Measurements from ENCODE around the gene INSL4. TPM values are rescaled to one million over a fixed set of nuclear protein-coding genes. Genes with fewer than 3 reads are reported as not detected.

INSL4 gene
- total RNA-seq, 2 donors from 2014 or later: not detected

- H3K9me3 ChIP-seq: no peaks in the 10 kb centered on the region
- 84 to 91% methylated on average over 2 of the region's 2 CpGs for WGBS, 2 donors
- no peak for DNase-seq
- no peaks in the 10 kb centered on the region for H3K36me3 ChIP-seq (replicated peaks in 1 of 2; ENCODE audit: insufficient read depth in 1 of 2, low read depth in 2 of 2)
- no peak for ATAC-seq
- H3K4me3 ChIP-seq: no peak overlapping the region
- H3K4me1 ChIP-seq: no peaks in the 10 kb centered on the region
- H3K27me3 ChIP-seq: peaks cover 0 to 3% of the 10 kb centered on the region in 2 donors
- TF ChIP-seq POLR2A (IDR thresholded peaks at IDR 0.05): no peak
- no peak for TF ChIP-seq CTCF (IDR thresholded peaks at IDR 0.05)
- H3K27ac ChIP-seq: no peak overlapping the region
- intact Hi-C loops (cut with DNase I): loop anchor here (10.0 kb wide), 1 partner anchor 60 kb away; no protein-coding TSS in a partner anchor
These were observed 43.6 kb downstream of the INSL4 start for GRCh38 chr9:5274770-5275169.

DNA sequence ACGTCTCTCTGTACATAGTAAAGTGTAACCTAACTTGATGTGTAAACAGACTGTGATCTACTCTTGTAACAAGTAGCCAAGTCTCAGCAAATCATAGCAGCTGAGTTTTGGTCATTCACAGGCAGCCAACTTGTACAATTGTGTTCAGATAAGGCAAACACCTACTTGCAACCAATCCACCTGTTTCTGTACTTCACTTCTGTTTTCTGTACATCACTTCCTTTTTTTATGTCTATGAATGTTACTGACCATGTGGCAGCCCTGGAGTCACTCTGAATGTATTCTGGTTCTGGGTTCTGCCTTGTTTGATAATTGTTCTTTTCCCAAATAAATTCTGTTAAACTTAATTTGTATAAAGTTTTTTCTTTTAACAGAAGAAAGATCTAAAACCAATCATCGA is 47.3 kb downstream of the INSL4 start:
- no peaks in the 10 kb centered on the region for H3K9me3 ChIP-seq
- WGBS, 2 donors: 47 to 53% methylated on average over 2 of the region's 2 CpGs
- no peak overlapping the region for H3K4me3 ChIP-seq
- intact Hi-C loops (cut with DNase I): loop anchor here (10.0 kb wide), 1 partner anchor 64 kb away; no protein-coding TSS in a partner anchor
- no peaks in the 10 kb centered on the region for H3K36me3 ChIP-seq (replicated peaks in 1 of 2; ENCODE audit: insufficient read depth in 1 of 2, low read depth in 2 of 2)
- no peaks in the 10 kb centered on the region for H3K4me1 ChIP-seq
- DNase-seq (no peak), ATAC-seq (no peak)
- TF ChIP-seq POLR2A (IDR thresholded peaks at IDR 0.05) (no peak), CTCF (IDR thresholded peaks at IDR 0.05) (no peak)
- H3K27ac ChIP-seq: no peak overlapping the region
- peaks cover 0 to 3% of the 10 kb centered on the region in 2 donors for H3K27me3 ChIP-seq

Small RNA genes within 50 kb of the gene (small RNA-seq; reads per million reads assigned to genes)
- not detected for gene AL133547.1

Other genes starting within 250 kb of the INSL4 start
- gene JAK2, start 246.1 kb upstream of the INSL4 start, total RNA-seq: 10 to 100 TPM in 1 of 2 donors, 1 to 10 TPM in 1; 6.6 to 11.7 TPM
- gene INSL6, start 45.8 kb upstream of the INSL4 start, total RNA-seq: not detected
- gene RLN2, start 73.3 kb downstream of the INSL4 start, total RNA-seq: not detected
- gene RLN1, start 108.5 kb downstream of the INSL4 start, total RNA-seq: not detected
- 1 to 10 TPM; 3.3 to 7.8 TPM for gene PLGRKT, start 206.5 kb downstream of the INSL4 start, total RNA-seq
- 1 to 10 TPM; 1.6 to 3.6 TPM for gene CD274, start 219.1 kb downstream of the INSL4 start, total RNA-seq

All from body of pancreas (tissue), 4 donors.